GM12878 (cell line): ENCODE results near the gene G3BP1.

ENCODE experiments used
- CBFB ChIP-seq: IDR thresholded peaks from 2 replicates; pipeline ENCODE4 v1.6.1; 2016; ENCODE audit warnings: antibody characterized with exemption, low read depth
- CBX5 ChIP-seq: sonication (generic); IDR thresholded peaks from 2 replicates; pipeline ENCODE4 v1.6.1; 2016; ENCODE audit warnings: low read depth, moderate library complexity, mild to moderate bottlenecking, inconsistent platforms
- EP300 ChIP-seq, 2 experiments: fragments of 150-350 bp in 1 of 2; IDR thresholded peaks; 2 replicates each; pipeline ENCODE4 v1.6.1; 2011 to 2012; ENCODE audit warnings: low read depth in 2 of 2, low read length in 2 of 2, borderline replicate concordance in 1 of 2, improper control_type of control experiment in 1 of 2, inconsistent platforms in 1 of 2; ENCODE audit not compliant: control insufficient read depth in 1 of 2
- JUND ChIP-seq: IDR thresholded peaks from 2 replicates; pipeline ENCODE4 v1.6.1; 2012; ENCODE audit warnings: low read depth, mild to moderate bottlenecking, low read length, improper control_type of control experiment, moderate library complexity
- NBN ChIP-seq: fragments of 450-650 bp; IDR thresholded peaks from 2 replicates; pipeline ENCODE4 v1.6.1; 2016
- SRF ChIP-seq, 2 experiments: IDR thresholded peaks; 2 replicates each; pipeline ENCODE4 v1.6.1; 2011; ENCODE audit warnings: low read depth in 2 of 2, low read length in 2 of 2, mild to moderate bottlenecking in 1 of 2, moderate library complexity in 1 of 2
- TF ChIP-seq, protein P1 (sequence below): fragments of 450-650 bp; IDR thresholded peaks from 2 replicates; pipeline ENCODE4 v1.6.1; 2014; ENCODE audit warnings: mild to moderate bottlenecking
- TF ChIP-seq, protein P2 (sequence below), 3 experiments: IDR thresholded peaks in 2 of 3; conservative IDR thresholded peaks in 1 of 3; 2 replicates each; pipeline ENCODE4 v1.5.1; 2011; ENCODE audit warnings: low read depth in 3 of 3, low read length in 3 of 3, mild to moderate bottlenecking in 3 of 3, control low read depth in 2 of 3, moderate library complexity in 2 of 3, inconsistent platforms in 1 of 3, mixed read lengths in 1 of 3; ENCODE audit not compliant: control insufficient read depth in 2 of 3, insufficient read depth in 1 of 3; ENCODE audit errors: extremely low read depth in 1 of 3

DNA sequence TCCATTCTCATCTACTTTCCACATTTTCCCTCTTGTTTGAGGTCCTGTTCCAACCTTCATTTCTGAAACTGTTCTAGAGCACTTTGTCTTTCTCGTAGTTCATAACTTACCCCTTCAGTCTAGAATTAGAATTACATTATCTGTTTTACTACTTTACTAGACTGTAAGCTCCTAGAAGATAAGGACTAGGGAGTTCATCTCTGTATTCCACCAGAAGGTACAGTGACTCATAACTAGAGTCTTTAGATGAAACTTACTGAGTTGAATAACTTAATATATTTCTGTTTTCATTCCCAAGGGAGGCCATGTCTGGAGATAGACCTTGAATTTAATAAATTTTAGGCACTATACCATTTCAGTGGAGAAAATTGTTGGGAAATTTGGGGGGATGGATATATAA, 38.7 kb downstream of the G3BP1 start:
- no peak for TF ChIP-seq NBN
- TF ChIP-seq, protein P1, sequence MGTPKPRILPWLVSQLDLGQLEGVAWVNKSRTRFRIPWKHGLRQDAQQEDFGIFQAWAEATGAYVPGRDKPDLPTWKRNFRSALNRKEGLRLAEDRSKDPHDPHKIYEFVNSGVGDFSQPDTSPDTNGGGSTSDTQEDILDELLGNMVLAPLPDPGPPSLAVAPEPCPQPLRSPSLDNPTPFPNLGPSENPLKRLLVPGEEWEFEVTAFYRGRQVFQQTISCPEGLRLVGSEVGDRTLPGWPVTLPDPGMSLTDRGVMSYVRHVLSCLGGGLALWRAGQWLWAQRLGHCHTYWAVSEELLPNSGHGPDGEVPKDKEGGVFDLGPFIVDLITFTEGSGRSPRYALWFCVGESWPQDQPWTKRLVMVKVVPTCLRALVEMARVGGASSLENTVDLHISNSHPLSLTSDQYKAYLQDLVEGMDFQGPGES, result no peak
- TF ChIP-seq, protein P2, sequence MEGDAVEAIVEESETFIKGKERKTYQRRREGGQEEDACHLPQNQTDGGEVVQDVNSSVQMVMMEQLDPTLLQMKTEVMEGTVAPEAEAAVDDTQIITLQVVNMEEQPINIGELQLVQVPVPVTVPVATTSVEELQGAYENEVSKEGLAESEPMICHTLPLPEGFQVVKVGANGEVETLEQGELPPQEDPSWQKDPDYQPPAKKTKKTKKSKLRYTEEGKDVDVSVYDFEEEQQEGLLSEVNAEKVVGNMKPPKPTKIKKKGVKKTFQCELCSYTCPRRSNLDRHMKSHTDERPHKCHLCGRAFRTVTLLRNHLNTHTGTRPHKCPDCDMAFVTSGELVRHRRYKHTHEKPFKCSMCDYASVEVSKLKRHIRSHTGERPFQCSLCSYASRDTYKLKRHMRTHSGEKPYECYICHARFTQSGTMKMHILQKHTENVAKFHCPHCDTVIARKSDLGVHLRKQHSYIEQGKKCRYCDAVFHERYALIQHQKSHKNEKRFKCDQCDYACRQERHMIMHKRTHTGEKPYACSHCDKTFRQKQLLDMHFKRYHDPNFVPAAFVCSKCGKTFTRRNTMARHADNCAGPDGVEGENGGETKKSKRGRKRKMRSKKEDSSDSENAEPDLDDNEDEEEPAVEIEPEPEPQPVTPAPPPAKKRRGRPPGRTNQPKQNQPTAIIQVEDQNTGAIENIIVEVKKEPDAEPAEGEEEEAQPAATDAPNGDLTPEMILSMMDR (IDR thresholded peaks at IDR 0.05 in 2 of 3, conservative IDR thresholded peaks at IDR 0.05 in 1 of 3; ENCODE audit: control insufficient read depth in 2 of 3, extremely low read depth in 1 of 3, insufficient read depth in 1 of 3, low read depth in 3 of 3, low read length in 3 of 3), result no peak
- no peak for TF ChIP-seq CBX5
- no peak for TF ChIP-seq SRF (IDR thresholded peaks at IDR 0.05; ENCODE audit: low read depth in 2 of 2, low read length in 2 of 2)
- no peak for TF ChIP-seq JUND
- TF ChIP-seq CBFB, result no peak
- TF ChIP-seq EP300 (IDR thresholded peaks at IDR 0.05; ENCODE audit: borderline replicate concordance in 1 of 2, control insufficient read depth in 1 of 2, low read depth in 2 of 2, low read length in 2 of 2), result no peak
